Sigmoid colon (tissue), 7 donors: ENCODE measurements around the gene RAC2. TPM values are rescaled to one million over a fixed set of nuclear protein-coding genes. Genes with fewer than 3 reads are reported as not detected.

ENCODE experiments used
- DNase-seq: peaks from one replicate; pipeline ENCODE4 v3.0.0-alpha.2; 2019
- H3K27ac ChIP-seq, 4 donors: fragments of 200-600 bp; sonication (generic); one replicate each; pipeline ENCODE4 v1.5.1; 2016 to 2019; ENCODE audit warnings: mild to moderate bottlenecking in 1 of 4
- H3K27me3 ChIP-seq, 3 donors: fragments of 200-600 bp; sonication (generic); one replicate each; pipeline ENCODE4 v1.5.1; 2019; ENCODE audit warnings: mild to moderate bottlenecking in 1 of 3
- H3K36me3 ChIP-seq, 4 donors: fragments of 200-600 bp; sonication (generic); one replicate each; pipeline ENCODE4 v1.5.1; 2016 to 2019
- H3K4me1 ChIP-seq, 4 donors: fragments of 200-600 bp; sonication (generic); one replicate each; pipeline ENCODE4 v1.5.1; 2017 to 2019
- H3K4me3 ChIP-seq, 4 donors: fragments of 200-600 bp; sonication (generic); one replicate each; pipeline ENCODE4 v1.5.1; 2017 to 2019; ENCODE audit warnings: mild to moderate bottlenecking in 2 of 4, moderate library complexity in 1 of 4
- H3K9me3 ChIP-seq, 4 donors: fragments of 200-600 bp in 3 of 4; sonication (generic) in 3 of 4; one replicate each; pipeline versions ENCODE4 v1.5.1 to v1.6.1; 2013 to 2019
- EP300 ChIP-seq, 4 donors: sonication (generic); formaldehyde crosslinking; IDR thresholded peaks; one replicate each; pipeline ENCODE4 v1.6.1; 2017; ENCODE audit warnings: antibody characterized with exemption in 4 of 4
- POLR2A ChIP-seq, 2 donors: fragments of 450-650 bp; IDR thresholded peaks; one replicate each; pipeline ENCODE4 v1.6.1; 2016; ENCODE audit warnings: antibody characterized with exemption in 2 of 2, mild to moderate bottlenecking in 2 of 2, moderate library complexity in 2 of 2
- POLR2AphosphoS5 ChIP-seq, 4 donors: sonication (generic); formaldehyde crosslinking; IDR thresholded peaks; one replicate each; pipeline ENCODE4 v1.6.1; 2017; ENCODE audit warnings: antibody characterized with exemption in 4 of 4
- WGBS, 2 donors: extraction: QIAGEN DNeasy Blood & Tissue Kit; methylation state at CpG; one replicate each; pipeline ENCODE4 v1.1.7; 2013; 5-methylcytosine and 5-hydroxymethylcytosine counted together
- intact Hi-C: fragments of 100-400 bp; cut with DNase I; formaldehyde crosslinking; loops from one replicate; pipeline ENCODE4 v1.15.1; 2023
- polyA plus RNA-seq, 3 donors: library from polyadenylated mRNA; stranded (reverse); fragments of 200-250 nt; gene quantifications; one replicate each; pipeline ENCODE4 v1.2.3, GENCODE V29; 2013
- total RNA-seq, 4 donors: library from RNA; depleted of rRNA; stranded (reverse); fragments of >200 nt; gene quantifications; one replicate each; pipeline ENCODE4 v1.1.0, GENCODE V29; 2016
- TF ChIP-seq, protein P1 (sequence below), 4 experiments: fragments of 450-650 bp in 3 of 4; fragments of 200-600 bp in 1 of 4; IDR thresholded peaks; one replicate each; pipeline ENCODE4 v1.5.1; 2016 to 2019; ENCODE audit warnings: antibody characterized with exemption in 4 of 4, mild to moderate bottlenecking in 3 of 4, moderate library complexity in 2 of 4
- donor health status: healthy with polysubstance abuse.
- donor health status: Bipolar disorder and iron deficiency.
- donor health status: healthy.

RAC2 gene
- total and polyA plus RNA-seq, 7 donors: 3.0 to 138 (median 8.0) TPM

DNA sequence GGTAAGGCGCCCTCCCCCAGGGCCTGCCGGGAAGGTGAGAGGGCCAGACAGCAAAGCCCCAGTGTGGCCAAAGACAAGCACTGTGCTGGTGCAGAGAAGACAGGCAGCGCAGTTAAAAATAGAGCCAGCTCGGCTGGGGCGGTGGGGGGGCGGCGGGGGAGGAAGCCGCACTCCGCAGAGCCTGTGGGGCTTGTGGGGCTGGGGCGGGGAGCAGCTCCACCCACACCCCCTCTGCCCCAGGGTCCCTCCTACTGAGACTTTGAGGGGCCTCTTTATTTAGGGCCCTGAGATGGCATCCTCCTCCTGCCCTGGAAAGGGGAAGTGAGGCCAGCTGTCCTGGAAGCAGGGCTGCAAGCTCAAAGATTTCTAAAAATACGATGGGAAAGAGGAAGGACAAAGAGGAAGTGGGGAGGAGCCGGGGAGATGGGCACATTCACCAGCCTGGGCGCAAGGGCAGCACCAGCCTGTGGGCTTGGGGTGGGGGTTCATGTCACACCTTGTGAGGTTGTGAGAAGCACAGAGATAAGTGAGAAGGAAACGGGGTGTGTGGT lies 40.8 kb upstream of the RAC2 start:
- peaks cover 0 to 52% (median 19%) of the 10 kb centered on the region in 3 donors for H3K27me3 ChIP-seq
- TF ChIP-seq EP300 (IDR thresholded peaks at IDR 0.05) (no peak), POLR2AphosphoS5 (IDR thresholded peaks at IDR 0.05) (peak in 1 of 4 donors; percentile 18), POLR2A (IDR thresholded peaks at IDR 0.05) (no peak)
- TF ChIP-seq, protein P1, sequence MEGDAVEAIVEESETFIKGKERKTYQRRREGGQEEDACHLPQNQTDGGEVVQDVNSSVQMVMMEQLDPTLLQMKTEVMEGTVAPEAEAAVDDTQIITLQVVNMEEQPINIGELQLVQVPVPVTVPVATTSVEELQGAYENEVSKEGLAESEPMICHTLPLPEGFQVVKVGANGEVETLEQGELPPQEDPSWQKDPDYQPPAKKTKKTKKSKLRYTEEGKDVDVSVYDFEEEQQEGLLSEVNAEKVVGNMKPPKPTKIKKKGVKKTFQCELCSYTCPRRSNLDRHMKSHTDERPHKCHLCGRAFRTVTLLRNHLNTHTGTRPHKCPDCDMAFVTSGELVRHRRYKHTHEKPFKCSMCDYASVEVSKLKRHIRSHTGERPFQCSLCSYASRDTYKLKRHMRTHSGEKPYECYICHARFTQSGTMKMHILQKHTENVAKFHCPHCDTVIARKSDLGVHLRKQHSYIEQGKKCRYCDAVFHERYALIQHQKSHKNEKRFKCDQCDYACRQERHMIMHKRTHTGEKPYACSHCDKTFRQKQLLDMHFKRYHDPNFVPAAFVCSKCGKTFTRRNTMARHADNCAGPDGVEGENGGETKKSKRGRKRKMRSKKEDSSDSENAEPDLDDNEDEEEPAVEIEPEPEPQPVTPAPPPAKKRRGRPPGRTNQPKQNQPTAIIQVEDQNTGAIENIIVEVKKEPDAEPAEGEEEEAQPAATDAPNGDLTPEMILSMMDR (IDR thresholded peaks at IDR 0.05): no peak
- 18 to 45% methylated on average over 14 of the region's 14 CpGs for WGBS, 2 donors
- peak overlapping the region in 2 of 4 donors; percentile 39 to 42 for H3K4me3 ChIP-seq
- H3K4me1 ChIP-seq: peaks cover 0 to 6% (median 0%) of the 10 kb centered on the region in 4 donors
- peak overlapping the region in 3 of 4 donors; percentile 35 to 55 (median 39) for H3K27ac ChIP-seq
- no peaks in the 10 kb centered on the region for H3K9me3 ChIP-seq
- intact Hi-C loops: no loop called here
- H3K36me3 ChIP-seq: no peaks in the 10 kb centered on the region
- DNase-seq: peak; percentile 80

DNA sequence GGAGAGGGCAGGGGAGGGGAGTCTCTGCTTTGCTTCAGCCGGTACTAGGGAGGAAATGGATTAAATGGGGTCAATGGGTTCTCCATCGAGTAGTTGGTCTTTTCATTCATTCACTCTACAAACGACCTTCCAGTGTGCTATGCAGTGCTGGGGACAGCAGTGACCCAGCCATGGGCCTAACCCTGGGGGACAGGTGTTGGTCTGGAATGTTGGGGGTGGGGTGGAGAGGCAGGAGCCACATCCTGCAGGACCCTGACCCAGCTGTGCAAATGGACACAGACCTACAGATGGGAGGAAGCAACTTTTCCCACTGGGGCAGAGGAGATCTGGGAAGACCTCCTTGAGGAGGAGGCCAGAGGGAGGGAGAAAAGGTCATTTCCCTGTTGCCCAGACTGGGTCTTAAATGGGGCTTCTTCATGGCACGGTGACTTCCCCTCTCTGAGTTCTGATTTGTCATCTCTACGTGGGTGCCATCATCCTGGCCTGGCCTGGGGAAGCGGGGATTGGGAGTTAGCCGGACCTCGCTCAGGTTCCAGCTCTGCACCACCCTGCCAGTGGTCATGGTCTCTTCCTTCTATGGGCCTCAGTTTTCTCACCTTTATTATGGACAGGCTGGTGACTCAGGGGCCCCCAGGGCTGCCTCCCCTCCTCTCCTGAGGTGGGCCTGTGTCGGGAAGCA lies 40.2 kb upstream of the RAC2 start:
- 30 to 55% methylated on average over 9 of the region's 9 CpGs for WGBS, 2 donors
- peak overlapping the region in 3 of 4 donors; percentile 12 to 42 (median 39) for H3K4me3 ChIP-seq
- no peaks in the 10 kb centered on the region for H3K9me3 ChIP-seq
- peak overlapping the region in 3 of 4 donors; percentile 35 to 55 (median 39) for H3K27ac ChIP-seq
- no peaks in the 10 kb centered on the region for H3K36me3 ChIP-seq
- intact Hi-C loops: no loop called here
- H3K27me3 ChIP-seq: peaks cover 0 to 55% (median 19%) of the 10 kb centered on the region in 3 donors
- DNase-seq: no peak
- peaks cover 0 to 6% (median 0%) of the 10 kb centered on the region in 4 donors for H3K4me1 ChIP-seq
- TF ChIP-seq POLR2AphosphoS5 (IDR thresholded peaks at IDR 0.05) (no peak), POLR2A (IDR thresholded peaks at IDR 0.05) (no peak), EP300 (IDR thresholded peaks at IDR 0.05) (no peak)
- TF ChIP-seq, protein P1 (IDR thresholded peaks at IDR 0.05): no peak

DNA sequence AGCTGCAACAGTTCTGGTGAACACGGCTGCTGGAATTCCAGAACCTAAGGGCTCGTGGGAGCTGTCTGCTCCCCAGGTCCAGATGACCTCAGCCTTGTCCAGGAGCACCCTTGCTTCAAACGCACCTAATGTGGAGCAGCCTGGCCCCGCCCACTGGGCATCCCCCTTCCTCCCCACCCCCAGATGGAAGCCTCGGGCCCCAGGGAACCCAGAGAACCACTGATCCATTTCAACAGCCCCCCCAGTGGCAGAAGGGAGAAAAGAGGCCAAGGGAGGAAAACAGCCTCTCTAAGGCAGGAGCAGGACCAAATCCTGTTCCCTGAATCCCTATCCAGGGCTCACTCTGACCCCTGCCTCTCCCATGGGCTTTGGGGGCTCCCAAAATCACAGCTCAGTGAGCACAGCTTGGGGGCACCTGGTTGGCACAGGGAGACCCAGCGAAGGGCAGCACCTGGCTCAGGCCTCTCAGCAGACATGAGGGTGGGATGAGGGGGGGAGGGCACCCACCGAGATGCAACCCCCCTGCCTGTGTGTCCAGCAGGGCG lies 39.4 kb upstream of the RAC2 start:
- Histone ChIP-seq H3K27me3 (peaks cover 0 to 63% (median 19%) of the 10 kb centered on the region in 3 donors), H3K4me3 (peak overlapping the region in 3 of 4 donors; percentile 21 to 42 (median 39)), H3K4me1 (peaks cover 0 to 6% (median 0%) of the 10 kb centered on the region in 4 donors), H3K36me3 (no peaks in the 10 kb centered on the region), H3K27ac (peak overlapping the region; percentile 31 to 55 (median 46)), H3K9me3 (no peaks in the 10 kb centered on the region)
- intact Hi-C loops: no loop called here
- TF ChIP-seq POLR2AphosphoS5 (IDR thresholded peaks at IDR 0.05): no peak
- TF ChIP-seq POLR2A (IDR thresholded peaks at IDR 0.05): no peak
- TF ChIP-seq EP300 (IDR thresholded peaks at IDR 0.05): no peak
- TF ChIP-seq, protein P1 (IDR thresholded peaks at IDR 0.05): no peak
- 30 to 44% methylated on average over 8 of the region's 8 CpGs for WGBS, 2 donors
- DNase-seq: no peak

DNA sequence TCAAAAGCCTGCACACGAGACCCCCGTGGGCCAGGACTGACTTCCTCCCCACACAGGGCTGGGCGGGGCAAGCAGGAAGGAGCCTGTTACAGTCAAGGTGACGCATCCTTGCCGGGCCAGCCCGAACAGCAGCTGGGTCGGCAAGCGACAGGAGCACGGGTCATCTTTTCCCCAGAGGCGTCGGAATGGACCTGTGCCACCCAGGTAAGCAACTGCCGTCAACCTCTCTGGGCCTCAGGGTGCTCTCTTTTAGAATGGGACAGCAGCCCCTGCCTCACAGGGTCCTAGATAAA lies 38.3 kb upstream of the RAC2 start, which contains the start of gene CYTH4:
Gene CYTH4, plus strand, starts transcription at position 124 of the 293 bp plus-strand sequence. Its CDS starts 62 bp downstream, at position 186.
- DNase-seq: peak; percentile 80
- H3K4me1 ChIP-seq: peaks cover 0 to 6% (median 0%) of the 10 kb centered on the region in 4 donors
- peak within 1 kb of the TSS; percentile 39 to 55 (median 49) for H3K27ac ChIP-seq
- TF ChIP-seq, protein P1 (IDR thresholded peaks at IDR 0.05): no peak
- 8 to 13% methylated on average over 12 of the region's 12 CpGs for WGBS, 2 donors
- H3K36me3 ChIP-seq: no peaks in the 10 kb centered on the region
- no peaks in the 10 kb centered on the region for H3K9me3 ChIP-seq
- H3K4me3 ChIP-seq: peak within 1 kb of the TSS in 3 of 4 donors; percentile 21 to 42 (median 39)
- intact Hi-C loops: no loop called here
- peaks cover 0 to 70% (median 19%) of the 10 kb centered on the region in 3 donors for H3K27me3 ChIP-seq
